ENCODE measurements around the gene USP37. TPM values are rescaled to one million over a fixed set of nuclear protein-coding genes. Genes with fewer than 3 reads are reported as not detected.

Gene USP37
- total and polyA plus RNA-seq, 8 donors: 2.1 to 8.6 (median 5.0) TPM

DNA sequence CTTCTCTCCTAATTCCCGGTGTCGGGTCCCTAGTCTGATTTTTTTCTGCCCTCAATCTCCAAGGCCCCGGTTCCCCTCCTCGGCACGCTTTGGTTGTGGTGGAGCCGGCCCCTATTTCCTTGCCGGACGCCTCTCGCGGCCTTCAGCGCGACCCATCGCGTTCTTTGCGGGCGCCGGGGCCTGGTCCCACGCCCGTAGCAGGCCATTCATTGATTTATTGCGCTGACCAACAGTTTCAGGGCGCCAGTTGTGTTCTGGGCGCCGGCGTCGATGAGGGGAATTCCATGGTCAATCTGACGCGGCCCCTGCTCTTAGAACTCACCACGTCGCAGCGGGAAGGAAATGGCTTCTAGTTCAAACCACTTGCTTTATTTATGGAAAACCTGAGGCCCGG lies 884 bp upstream of the USP37 start:
- intact Hi-C loops (cut with DNase I): no loop called here

GRCh38 chr2:218567797-218568189 lies 358 bp downstream of the USP37 start:
- 0% methylated on average over 19 of the region's 19 CpGs for WGBS, 2 donors
- Histone ChIP-seq H3K27ac (peak overlapping the region; percentile 75 to 92 (median 83)), H3K4me3 (peak overlapping the region; percentile 73 to 89 (median 78)), H3K4me1 (peaks cover 0 to 29% (median 18%) of the 10 kb centered on the region in 3 donors), H3K36me3 (no peaks in the 10 kb centered on the region), H3K27me3 (no peaks in the 10 kb centered on the region), H3K9me3 (no peaks in the 10 kb centered on the region)
- intact Hi-C loops (cut with DNase I): no loop called here
- FAIRE-seq (no peak), DNase-seq (no peak), ATAC-seq (peak; percentile 46 to 64 (median 58))
- TF ChIP-seq CTCF (IDR thresholded peaks at IDR 0.05): no peak

More for the DNA sequence above, 884 bp upstream of the USP37 start:
- Histone ChIP-seq H3K27me3 (no peaks in the 10 kb centered on the region), H3K9me3 (no peaks in the 10 kb centered on the region), H3K27ac (peak overlapping the region; percentile 62 to 92 (median 76)), H3K4me3 (peak overlapping the region; percentile 68 to 82 (median 74)), H3K4me1 (peaks cover 0 to 29% (median 18%) of the 10 kb centered on the region in 3 donors), H3K36me3 (no peaks in the 10 kb centered on the region)
- DNase-seq (peak in 5 of 6 donors; percentile 39 to 70 (median 47)), ATAC-seq (peak; percentile 14 to 48 (median 39)), FAIRE-seq (no peak)
- WGBS, 2 donors: 0% methylated on average over 31 of the region's 31 CpGs
- TF ChIP-seq CTCF (IDR thresholded peaks at IDR 0.05): no peak

DNA sequence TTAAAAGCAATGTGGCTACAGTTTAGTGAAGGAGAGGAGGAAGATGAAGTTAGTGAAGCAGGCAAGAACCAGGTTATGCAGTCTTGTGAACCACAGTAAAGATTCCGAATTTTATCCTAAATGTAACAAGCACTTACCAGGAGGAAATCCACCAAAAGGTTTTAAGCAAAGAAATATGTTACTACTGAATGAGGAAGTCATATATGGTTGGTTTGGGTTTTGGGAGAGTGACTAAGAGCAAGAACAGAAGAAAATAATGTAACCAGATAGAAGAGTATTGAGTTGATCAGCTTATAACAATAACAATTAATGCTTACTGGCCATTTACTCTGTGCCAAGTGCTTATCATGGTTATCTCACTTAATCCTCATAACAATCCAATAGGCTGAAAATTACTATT lies 1.9 kb downstream of the USP37 start:
- FAIRE-seq (no peak), ATAC-seq (no peak), DNase-seq (no peak)
- Histone ChIP-seq H3K9me3 (no peaks in the 10 kb centered on the region), H3K4me1 (peaks cover 0 to 29% (median 18%) of the 10 kb centered on the region in 3 donors), H3K27ac (no peak overlapping the region), H3K27me3 (no peaks in the 10 kb centered on the region), H3K36me3 (peaks cover 0 to 4% (median 0%) of the 10 kb centered on the region in 3 donors), H3K4me3 (no peak overlapping the region)
- intact Hi-C loops (cut with DNase I): no loop called here
- 69 to 88% methylated on average over 1 of the region's 1 CpG for WGBS, 2 donors
- no peak for TF ChIP-seq CTCF (IDR thresholded peaks at IDR 0.05)

- intact Hi-C loops (cut with DNase I): no loop called here
- no peak for DNase-seq
- H3K4me1 ChIP-seq: peaks cover 0 to 12% (median 11%) of the 10 kb centered on the region in 3 donors
- no peaks in the 10 kb centered on the region for H3K27me3 ChIP-seq
- TF ChIP-seq CTCF (IDR thresholded peaks at IDR 0.05): no peak
- H3K36me3 ChIP-seq: peaks cover 0 to 4% (median 4%) of the 10 kb centered on the region in 3 donors
- H3K4me3 ChIP-seq: no peak overlapping the region
- H3K9me3 ChIP-seq: no peaks in the 10 kb centered on the region
- H3K27ac ChIP-seq: no peak overlapping the region
- no peak for FAIRE-seq
- 71 to 100% methylated on average over 1 of the region's 1 CpG for WGBS, 2 donors
- no peak for ATAC-seq
Observed at GRCh38 chr2:218564056-218564455, 4.1 kb downstream of the USP37 start.

GRCh38 chr2:218558986-218559385 lies 9.2 kb downstream of the USP37 start:
- no peak for ATAC-seq
- Histone ChIP-seq H3K9me3 (no peaks in the 10 kb centered on the region), H3K36me3 (peaks cover 0 to 14% (median 4%) of the 10 kb centered on the region in 3 donors), H3K4me1 (peaks cover 0 to 8% (median 7%) of the 10 kb centered on the region in 3 donors), H3K4me3 (no peak overlapping the region), H3K27ac (no peak overlapping the region), H3K27me3 (no peaks in the 10 kb centered on the region)
- intact Hi-C loops (cut with DNase I): no loop called here
- no peak for DNase-seq
- WGBS, 2 donors: 93 to 96% methylated on average over 3 of the region's 3 CpGs
- FAIRE-seq: no peak
- TF ChIP-seq CTCF (IDR thresholded peaks at IDR 0.05): no peak

Data from pancreas (tissue), 10 donors.